Neural crest cell (in vitro differentiated cells): Measurements from ENCODE around the gene FSIP1. TPM values are rescaled to one million over a fixed set of nuclear protein-coding genes. Genes with fewer than 3 reads are reported as not detected.

Source experiments
- DNase-seq: peaks from one replicate; pipeline ENCODE4 v3.0.0; 2021; ENCODE audit warnings: low read depth, mixed read lengths, low spot score
- H3K27ac Mint-ChIP-seq: one replicate; pipeline ENCODE4 v1.8.0; 2021; ENCODE audit warnings: mild to moderate bottlenecking, mixed read lengths; ENCODE audit not compliant: unreplicated experiment
- H3K27me3 Mint-ChIP-seq: 2 replicates; pipeline ENCODE4 v1.8.0; 2021; ENCODE audit warnings: low read depth, mild to moderate bottlenecking, mixed read lengths
- H3K36me3 Mint-ChIP-seq: 2 replicates; pipeline ENCODE4 v1.8.0; 2021; ENCODE audit warnings: low read depth, mild to moderate bottlenecking, mixed read lengths
- H3K4me1 Mint-ChIP-seq: 2 replicates; pipeline ENCODE4 v1.8.0; 2021; ENCODE audit warnings: mixed read lengths
- H3K4me3 Mint-ChIP-seq: one replicate; pipeline ENCODE4 v1.8.0; 2021; ENCODE audit warnings: mild to moderate bottlenecking, mixed read lengths
- H3K9me3 Mint-ChIP-seq: 2 replicates; pipeline ENCODE4 v1.8.0; 2021; ENCODE audit warnings: mixed read lengths
- total RNA-seq: library from RNA; stranded (reverse); gene quantifications from 2 replicates; pipeline ENCODE4 v1.2.1, GENCODE V29; 2021
- TF ChIP-seq, protein P1 (sequence below): fragments of 200-600 bp; sonication (generic); conservative IDR thresholded peaks from 2 replicates; pipeline ENCODE4 v1.5.0; 2021; ENCODE audit warnings: antibody characterized with exemption, mild to moderate bottlenecking

Gene FSIP1
- total RNA-seq, 1 donor from 2014 or later = 8.1 TPM

GRCh38 chr15:39638041-39638440 lies 144.6 kb downstream of the FSIP1 start:
- TF ChIP-seq, protein P1, sequence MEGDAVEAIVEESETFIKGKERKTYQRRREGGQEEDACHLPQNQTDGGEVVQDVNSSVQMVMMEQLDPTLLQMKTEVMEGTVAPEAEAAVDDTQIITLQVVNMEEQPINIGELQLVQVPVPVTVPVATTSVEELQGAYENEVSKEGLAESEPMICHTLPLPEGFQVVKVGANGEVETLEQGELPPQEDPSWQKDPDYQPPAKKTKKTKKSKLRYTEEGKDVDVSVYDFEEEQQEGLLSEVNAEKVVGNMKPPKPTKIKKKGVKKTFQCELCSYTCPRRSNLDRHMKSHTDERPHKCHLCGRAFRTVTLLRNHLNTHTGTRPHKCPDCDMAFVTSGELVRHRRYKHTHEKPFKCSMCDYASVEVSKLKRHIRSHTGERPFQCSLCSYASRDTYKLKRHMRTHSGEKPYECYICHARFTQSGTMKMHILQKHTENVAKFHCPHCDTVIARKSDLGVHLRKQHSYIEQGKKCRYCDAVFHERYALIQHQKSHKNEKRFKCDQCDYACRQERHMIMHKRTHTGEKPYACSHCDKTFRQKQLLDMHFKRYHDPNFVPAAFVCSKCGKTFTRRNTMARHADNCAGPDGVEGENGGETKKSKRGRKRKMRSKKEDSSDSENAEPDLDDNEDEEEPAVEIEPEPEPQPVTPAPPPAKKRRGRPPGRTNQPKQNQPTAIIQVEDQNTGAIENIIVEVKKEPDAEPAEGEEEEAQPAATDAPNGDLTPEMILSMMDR = no peak
- no peaks in the 10 kb centered on the region for H3K9me3 Mint-ChIP-seq
- H3K27me3 Mint-ChIP-seq = no peaks in the 10 kb centered on the region
- no peak for DNase-seq
- no peaks in the 10 kb centered on the region for H3K36me3 Mint-ChIP-seq
- H3K27ac Mint-ChIP-seq = no peak overlapping the region
- peaks cover 23% of the 10 kb centered on the region for H3K4me1 Mint-ChIP-seq
- H3K4me3 Mint-ChIP-seq = no peak overlapping the region

DNA sequence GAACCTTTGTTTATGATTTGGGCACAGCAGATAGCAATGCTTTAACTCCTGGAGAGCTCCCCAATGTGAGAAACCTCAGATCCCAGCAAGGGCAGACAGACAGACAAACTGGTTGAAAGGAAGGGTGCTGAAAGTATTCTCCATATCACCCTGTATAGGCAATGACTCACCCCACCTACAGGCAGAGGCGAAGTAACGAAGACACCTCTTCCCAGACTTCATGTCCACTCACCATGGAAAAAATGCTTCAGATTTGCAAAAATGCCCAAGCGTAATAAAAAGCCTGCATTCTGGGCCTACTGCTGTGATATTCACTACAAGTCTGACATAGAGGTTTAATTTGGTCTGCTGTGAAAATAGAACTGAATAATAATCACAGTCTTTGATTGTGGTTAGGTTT lies 151.3 kb downstream of the FSIP1 start:
- H3K27ac Mint-ChIP-seq = no peak overlapping the region
- no peaks in the 10 kb centered on the region for H3K4me1 Mint-ChIP-seq
- H3K9me3 Mint-ChIP-seq = no peaks in the 10 kb centered on the region
- DNase-seq = no peak
- H3K36me3 Mint-ChIP-seq = peaks cover 4% of the 10 kb centered on the region
- H3K4me3 Mint-ChIP-seq = no peak overlapping the region
- TF ChIP-seq, protein P1 = no peak
- no peaks in the 10 kb centered on the region for H3K27me3 Mint-ChIP-seq

GRCh38 chr15:39629906-39630305 lies 152.7 kb downstream of the FSIP1 start:
- no peaks in the 10 kb centered on the region for H3K9me3 Mint-ChIP-seq

DNA sequence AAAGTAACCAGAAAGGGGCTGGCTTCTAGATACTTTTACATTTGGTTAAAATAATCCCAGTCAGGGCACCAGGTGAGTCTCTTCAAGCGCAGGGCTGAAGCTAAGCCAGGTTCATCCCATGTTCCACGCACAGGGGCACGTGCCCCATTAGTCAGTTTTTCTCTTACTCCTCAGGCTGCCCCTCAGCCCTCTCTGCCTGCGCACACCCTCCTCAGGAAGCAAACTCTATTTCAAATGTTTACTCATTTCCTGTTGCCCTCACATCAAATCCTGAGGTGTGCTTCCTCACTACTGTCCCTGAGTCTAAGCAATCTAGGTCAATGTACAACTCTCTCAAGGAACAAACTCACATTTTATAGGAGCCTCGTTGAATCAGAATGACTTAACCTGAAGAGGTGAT lies 153.3 kb downstream of the FSIP1 start:
- Mint-ChIP-seq H3K4me3 (no peak overlapping the region), H3K9me3 (no peaks in the 10 kb centered on the region), H3K4me1 (no peaks in the 10 kb centered on the region), H3K27me3 (no peaks in the 10 kb centered on the region), H3K36me3 (peaks cover 4% of the 10 kb centered on the region), H3K27ac (no peak overlapping the region)
- TF ChIP-seq, protein P1 = no peak
- no peak for DNase-seq

More at GRCh38 chr15:39629906-39630305, 152.7 kb downstream of the FSIP1 start:
- H3K36me3 Mint-ChIP-seq = peaks cover 4% of the 10 kb centered on the region
- no peaks in the 10 kb centered on the region for H3K4me1 Mint-ChIP-seq
- TF ChIP-seq, protein P1 = no peak
- H3K4me3 Mint-ChIP-seq = no peak overlapping the region
- no peak for DNase-seq
- no peaks in the 10 kb centered on the region for H3K27me3 Mint-ChIP-seq
- no peak overlapping the region for H3K27ac Mint-ChIP-seq

GRCh38 chr15:39628546-39629257 lies 153.9 kb downstream of the FSIP1 start:
- Mint-ChIP-seq H3K4me1 (no peaks in the 10 kb centered on the region), H3K27me3 (no peaks in the 10 kb centered on the region), H3K4me3 (no peak overlapping the region), H3K27ac (no peak overlapping the region), H3K36me3 (peaks cover 4% of the 10 kb centered on the region), H3K9me3 (no peaks in the 10 kb centered on the region)
- DNase-seq = no peak
- TF ChIP-seq, protein P1 = no peak
